GM18502 (cell line): ENCODE results near the gene SRGAP2C.
"Not testable (repeated sequence)": the region's sequence is repeated elsewhere in the genome, so short reads cannot be mapped to it uniquely, and the experiment has no call there.

Source experiments
- ATAC-seq: cut with Tn5 transposase; IDR thresholded peaks from one replicate; pipeline ENCODE4 v1.9.1; 2021; ENCODE audit warnings: mild to moderate bottlenecking; ENCODE audit not compliant: unreplicated experiment, poor library complexity

The SRGAP2C gene

GRCh38 chr1:121184290-121185127, at the start of gene SRGAP2C, which contains the start of gene FAM72B:
TSS of gene SRGAP2C (plus strand) at chr1:121184975. CDS start at chr1:121187447, 2,472 bp downstream.
TSS of gene FAM72B (minus strand) at chr1:121184340. CDS start at chr1:121183489, 851 bp downstream.
- ATAC-seq, result peak; percentile 85

GRCh38 chr1:121140393-121140792, 44.4 kb upstream of the SRGAP2C start:
- ATAC-seq, result not testable (repeated sequence)

GRCh38 chr1:121148489-121149190, 36.1 kb upstream of the SRGAP2C start:
- ATAC-seq, result not testable (repeated sequence)

- ATAC-seq, result not testable (repeated sequence)
Observed at GRCh38 chr1:121151294-121151693, 33.5 kb upstream of the SRGAP2C start.

GRCh38 chr1:121152788-121153187, 32.0 kb upstream of the SRGAP2C start:
- ATAC-seq, result not testable (repeated sequence)

GRCh38 chr1:121154811-121155210, 30.0 kb upstream of the SRGAP2C start:
- ATAC-seq, result not testable (repeated sequence)

GRCh38 chr1:121155671-121156358, 29.0 kb upstream of the SRGAP2C start:
- not testable (repeated sequence) for ATAC-seq

GRCh38 chr1:121156958-121157603, 27.7 kb upstream of the SRGAP2C start:
- ATAC-seq, result not testable (repeated sequence)

GRCh38 chr1:121157609-121158008, 27.2 kb upstream of the SRGAP2C start:
- ATAC-seq, result not testable (repeated sequence)

- not testable (repeated sequence) for ATAC-seq
Observed at GRCh38 chr1:121160118-121160517, 24.7 kb upstream of the SRGAP2C start.

- not testable (repeated sequence) for ATAC-seq
Observed at GRCh38 chr1:121161199-121161901, 23.4 kb upstream of the SRGAP2C start.

GRCh38 chr1:121163850-121164757, 20.7 kb upstream of the SRGAP2C start:
- not testable (repeated sequence) for ATAC-seq

GRCh38 chr1:121165296-121165695, 19.5 kb upstream of the SRGAP2C start:
- not testable (repeated sequence) for ATAC-seq

- ATAC-seq, result not testable (repeated sequence)
Observed at GRCh38 chr1:121167225-121167738, 17.5 kb upstream of the SRGAP2C start.

GRCh38 chr1:121168152-121168668, 16.6 kb upstream of the SRGAP2C start:
- not testable (repeated sequence) for ATAC-seq

- not testable (repeated sequence) for ATAC-seq
Observed at GRCh38 chr1:121176649-121177048, 8.1 kb upstream of the SRGAP2C start.

- ATAC-seq, result not testable (repeated sequence)
Observed at GRCh38 chr1:121178197-121178596, 6.6 kb upstream of the SRGAP2C start.

- not testable (repeated sequence) for ATAC-seq
Observed at GRCh38 chr1:121183867-121184266, 908 bp upstream of the SRGAP2C start.
